CD14-positive monocyte (primary cell): Measurements from ENCODE around the gene DAPK2. TPM values are rescaled to one million over a fixed set of nuclear protein-coding genes. Genes with fewer than 3 reads are reported as not detected.
A peak's percentile ranks its signal among the peaks of the same experiment; 100 is the strongest.

Experiments used
- DNase-seq, 3 donors: peaks; one replicate each; pipeline ENCODE4 v3.0.0-alpha.2; 2011 to 2022
- H2AFZ ChIP-seq: 2 replicates; pipeline ENCODE4 v1.6.0; 2012; ENCODE audit warnings: mild to moderate bottlenecking, low read depth, low read length, inconsistent platforms; ENCODE audit not compliant: insufficient read depth, poor library complexity, severe bottlenecking
- H3K27ac ChIP-seq, 2 donors: 1 replicate in 1 of 2; 2 replicates in 1 of 2; pipeline ENCODE4 v1.5.1; 2012 to 2013; ENCODE audit warnings: low read length in 2 of 2, control low read depth in 1 of 2, inconsistent platforms in 1 of 2, low read depth in 1 of 2, mild to moderate bottlenecking in 1 of 2
- H3K27me3 ChIP-seq, 2 donors: one replicate each; pipeline versions ENCODE4 v1.6.0 to v1.6.1; 2011 to 2013; ENCODE audit warnings: low read length in 2 of 2; ENCODE audit not compliant: control insufficient read depth in 2 of 2, insufficient read depth in 2 of 2
- H3K36me3 ChIP-seq, 2 donors: replicated peaks in 1 of 2; 1 replicate in 1 of 2; 2 replicates in 1 of 2; pipeline versions ENCODE4 v1.5.1 to v1.6.1; 2012 to 2013; ENCODE audit warnings: low read length in 2 of 2, control low read depth in 1 of 2, inconsistent platforms in 1 of 2, mild to moderate bottlenecking in 1 of 2; ENCODE audit not compliant: insufficient read depth in 2 of 2, control insufficient read depth in 1 of 2
- H3K4me1 ChIP-seq, 2 donors: 1 replicate in 1 of 2; 2 replicates in 1 of 2; pipeline versions ENCODE4 v1.5.1 to v1.6.1; 2012 to 2013; ENCODE audit warnings: low read length in 2 of 2, control low read depth in 1 of 2, inconsistent platforms in 1 of 2, mild to moderate bottlenecking in 1 of 2, moderate library complexity in 1 of 2; ENCODE audit not compliant: insufficient read depth in 2 of 2, control insufficient read depth in 1 of 2
- H3K4me2 ChIP-seq: replicated peaks from 2 replicates; pipeline ENCODE3; 2012; ENCODE audit warnings: low read length, moderate library complexity, mild to moderate bottlenecking; ENCODE audit not compliant: poor library complexity, severe bottlenecking; ENCODE audit errors: extremely low read depth
- H3K4me3 ChIP-seq, 3 experiments: fragments of 200-600 bp in 1 of 3; sonication (generic) in 1 of 3; replicated peaks in 1 of 3; 1 replicate in 2 of 3; 2 replicates in 1 of 3; pipeline ENCODE4 v1.5.1; 2011 to 2013; ENCODE audit warnings: low read length in 3 of 3, mild to moderate bottlenecking in 3 of 3, control low read depth in 2 of 3, low read depth in 2 of 3, inconsistent platforms in 1 of 3, moderate library complexity in 1 of 3
- H3K79me2 ChIP-seq: 2 replicates; pipeline ENCODE4 v1.6.0; 2012; ENCODE audit warnings: mild to moderate bottlenecking, control low read depth, inconsistent platforms, low read length, moderate library complexity; ENCODE audit not compliant: insufficient read depth
- H3K9ac ChIP-seq: 2 replicates; pipeline ENCODE4 v1.6.0; 2017; ENCODE audit warnings: low read length, mild to moderate bottlenecking; ENCODE audit not compliant: insufficient read depth, poor library complexity, severe bottlenecking
- H3K9me3 ChIP-seq, 2 donors: replicated peaks in 1 of 2; 1 replicate in 1 of 2; 2 replicates in 1 of 2; pipeline versions ENCODE4 v1.5.1 to v1.6.1; 2012 to 2013; ENCODE audit warnings: low read length in 2 of 2, control low read depth in 1 of 2; ENCODE audit not compliant: control insufficient read depth in 1 of 2, insufficient read depth in 1 of 2
- H4K20me1 ChIP-seq: 2 replicates; pipeline ENCODE4 v1.6.0; 2012; ENCODE audit warnings: mild to moderate bottlenecking, low read length, control low read depth, moderate library complexity; ENCODE audit not compliant: insufficient read depth
- H3K27ac Mint-ChIP-seq, 7 donors: one replicate each; pipeline ENCODE4 v1.8.0; 2020; ENCODE audit warnings: mild to moderate bottlenecking in 7 of 7, mixed read lengths in 7 of 7, moderate library complexity in 6 of 7, inconsistent platforms in 2 of 7
- H3K27me3 Mint-ChIP-seq, 3 donors: one replicate each; pipeline ENCODE4 v1.8.0; 2021 to 2022; ENCODE audit warnings: low read depth in 3 of 3, mild to moderate bottlenecking in 3 of 3, mixed read lengths in 3 of 3, moderate library complexity in 3 of 3, inconsistent platforms in 1 of 3
- H3K36me3 Mint-ChIP-seq, 2 donors: one replicate each; pipeline ENCODE4 v1.8.0; 2020; ENCODE audit warnings: mixed read lengths in 2 of 2, inconsistent platforms in 1 of 2, mild to moderate bottlenecking in 1 of 2
- H3K4me1 Mint-ChIP-seq: one replicate; pipeline ENCODE4 v1.8.0; 2020; ENCODE audit warnings: mild to moderate bottlenecking, mixed read lengths
- H3K4me3 Mint-ChIP-seq, 2 donors: one replicate each; pipeline ENCODE4 v1.8.0; 2020; ENCODE audit warnings: mild to moderate bottlenecking in 2 of 2, mixed read lengths in 2 of 2, moderate library complexity in 1 of 2
- H3K9me3 Mint-ChIP-seq, 7 donors: one replicate each; pipeline ENCODE4 v1.8.0; 2020 to 2022; ENCODE audit warnings: mixed read lengths in 7 of 7, mild to moderate bottlenecking in 6 of 7, moderate library complexity in 6 of 7, inconsistent platforms in 2 of 7
- CTCF ChIP-seq: fragments of 200-600 bp; IDR thresholded peaks from one replicate; pipeline ENCODE4 v1.8.0; 2022; ENCODE audit warnings: antibody characterized with exemption, mild to moderate bottlenecking
- WGBS: methylation state at CpG from one replicate; pipeline ENCODE4 v1.1.5; 2013; ENCODE audit warnings: missing lambda C conversion rate; ENCODE audit not compliant: insufficient coverage; 5-methylcytosine and 5-hydroxymethylcytosine counted together
- intact Hi-C, 2 donors: fragments of 100-400 bp; cut with micrococcal nuclease; formaldehyde crosslinking; loops; one replicate each; pipeline versions ENCODE4 v1.15.0 to v1.15.1; 2023
- polyA plus RNA-seq, 3 donors: library from polyadenylated mRNA; depleted of rRNA in 1 of 3; unstranded in 2 of 3; stranded (reverse) in 1 of 3; fragments of 300-500 nt in 2 of 3; fragments of >200 nt in 1 of 3; fragmentation: Illumina TruSeq in 2 of 3; gene quantifications; 1 replicate in 2 of 3; 2 replicates in 1 of 3; pipeline ENCODE4 v1.2.3, GENCODE V29; 2012 to 2021

Gene DAPK2
- polyA plus RNA-seq, 3 donors, result 0.59 to 4.1 (median 2.1) TPM

DNA sequence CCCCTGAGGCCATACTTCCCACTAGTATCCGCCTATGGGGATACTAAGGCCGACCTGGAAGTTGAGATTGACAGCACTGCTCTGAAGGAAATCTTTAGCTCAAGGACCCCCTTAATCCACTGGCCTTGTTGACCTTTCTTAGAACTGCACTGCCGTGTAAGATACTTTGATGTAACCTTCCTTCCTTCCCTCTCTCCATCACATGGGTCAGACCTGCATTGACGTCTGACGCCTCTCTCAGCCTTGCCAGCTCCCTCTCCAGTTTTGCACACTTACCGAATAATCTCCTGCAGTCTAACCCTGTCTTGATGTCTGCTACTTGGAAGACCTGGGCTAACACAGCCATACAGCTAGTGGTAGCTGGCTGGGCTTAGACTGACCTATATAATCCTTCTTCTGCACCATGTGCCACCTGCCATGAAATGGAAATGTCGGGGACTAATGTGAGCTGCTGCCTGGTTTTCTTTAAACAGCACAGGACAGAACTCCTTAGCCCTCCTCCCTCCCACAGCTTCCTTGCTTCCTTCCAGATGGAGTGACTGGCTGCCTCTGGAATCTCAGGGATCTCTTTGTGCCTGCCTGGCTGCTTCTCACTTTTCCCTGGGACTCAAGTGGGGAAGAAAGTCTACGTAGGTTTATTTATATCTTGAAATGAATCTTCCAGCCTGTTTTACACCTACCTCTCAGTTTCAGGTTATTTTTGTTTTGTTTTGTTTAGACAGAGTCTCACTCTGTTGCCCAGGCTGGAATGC lies 173.3 kb downstream of the DAPK2 start:
- no peaks in the 10 kb centered on the region for H3K36me3 Mint-ChIP-seq
- H3K27me3 Mint-ChIP-seq, result peaks cover 0 to 2% (median 0%) of the 10 kb centered on the region in 3 donors
- Histone ChIP-seq H3K36me3 (no peaks in the 10 kb centered on the region), H3K4me3 (no peak overlapping the region), H3K9ac (no peak overlapping the region), H3K4me1 (no peaks in the 10 kb centered on the region), H2AFZ (no peak overlapping the region), H3K9me3 (peaks cover 0 to 6% of the 10 kb centered on the region in 2 donors), H3K27me3 (no peaks in the 10 kb centered on the region), H3K27ac (no peak overlapping the region), H4K20me1 (no peaks in the 10 kb centered on the region), H3K4me2 (no peak overlapping the region), H3K79me2 (no peaks in the 10 kb centered on the region)
- intact Hi-C loops, result no loop called here
- no peak overlapping the region for H3K27ac Mint-ChIP-seq
- 97% methylated on average over 5 of the region's 8 CpGs for WGBS
- no peak for DNase-seq
- peaks cover 0 to 8% (median 0%) of the 10 kb centered on the region in 7 donors for H3K9me3 Mint-ChIP-seq
- no peak for TF ChIP-seq CTCF
- peaks cover 11% of the 10 kb centered on the region for H3K4me1 Mint-ChIP-seq
- H3K4me3 Mint-ChIP-seq, result no peak overlapping the region

GRCh38 chr15:63870487-63871209 lies 175.6 kb downstream of the DAPK2 start:
- Histone ChIP-seq H3K79me2 (no peaks in the 10 kb centered on the region), H3K4me3 (no peak overlapping the region), H3K4me1 (no peaks in the 10 kb centered on the region), H4K20me1 (no peaks in the 10 kb centered on the region), H3K36me3 (no peaks in the 10 kb centered on the region), H3K27me3 (no peaks in the 10 kb centered on the region), H3K27ac (no peak overlapping the region), H3K4me2 (no peak overlapping the region), H2AFZ (no peak overlapping the region), H3K9ac (no peak overlapping the region), H3K9me3 (peaks cover 0 to 6% of the 10 kb centered on the region in 2 donors)
- H3K36me3 Mint-ChIP-seq, result no peaks in the 10 kb centered on the region
- peak overlapping the region in 2 of 7 donors; percentile 46 to 58 for H3K27ac Mint-ChIP-seq
- peaks cover 0 to 8% (median 0%) of the 10 kb centered on the region in 7 donors for H3K9me3 Mint-ChIP-seq
- H3K4me3 Mint-ChIP-seq, result no peak overlapping the region
- intact Hi-C loops, result no loop called here
- WGBS, result 100% methylated on average over 5 of the region's 6 CpGs
- peaks cover 0 to 2% (median 0%) of the 10 kb centered on the region in 3 donors for H3K27me3 Mint-ChIP-seq
- DNase-seq, result no peak
- no peak for TF ChIP-seq CTCF
- H3K4me1 Mint-ChIP-seq, result peaks cover 11% of the 10 kb centered on the region
